ENCODE data around the gene RNF14. TPM values are rescaled to one million over a fixed set of nuclear protein-coding genes. Genes with fewer than 3 reads are reported as not detected.

RNF14 gene
- total and polyA plus RNA-seq, 2 of the 8 experiments (the other 6 are each of a cell fraction or from before 2014, with no cell fraction given): 4.7 to 20.2 TPM

- no peak for TF ChIP-seq CHD7 (IDR thresholded peaks at IDR 0.05; ENCODE audit: insufficient replicate concordance, low read length)
- TF ChIP-seq SUZ12 (IDR thresholded peaks at IDR 0.05; ENCODE audit: low read length): no peak
These were observed 42.5 kb upstream of the RNF14 start (continued) for GRCh38 chr5:141926434-141926833.

Data from H1 (cell line).